HepG2 (cell line): ENCODE measurements around the gene IGSF8.

Source experiments
- CTCF ChIP-seq: sonication (generic); formaldehyde crosslinking; IDR thresholded peaks from 2 replicates; pipeline ENCODE4 v1.5.0; 2020; ENCODE audit warnings: mild to moderate bottlenecking, missing genetic modification reagents, moderate library complexity
- EP300 ChIP-seq, 3 experiments: sonication (generic) in 1 of 3; formaldehyde crosslinking in 1 of 3; IDR thresholded peaks; 2 replicates each; pipeline versions ENCODE4 v1.5.1 to v1.6.1; 2011 to 2020; ENCODE audit warnings: low read depth in 2 of 3, low read length in 2 of 3, borderline replicate concordance in 1 of 3, improper control_type of control experiment in 1 of 3, mild to moderate bottlenecking in 1 of 3, missing genetic modification reagents in 1 of 3, moderate library complexity in 1 of 3
- KDM5A ChIP-seq: fragments of 200-600 bp; sonication (generic); IDR thresholded peaks from 2 replicates; pipeline ENCODE4 v1.7.0; 2018; ENCODE audit warnings: antibody characterized with exemption, mild to moderate bottlenecking, low read length, borderline replicate concordance

DNA sequence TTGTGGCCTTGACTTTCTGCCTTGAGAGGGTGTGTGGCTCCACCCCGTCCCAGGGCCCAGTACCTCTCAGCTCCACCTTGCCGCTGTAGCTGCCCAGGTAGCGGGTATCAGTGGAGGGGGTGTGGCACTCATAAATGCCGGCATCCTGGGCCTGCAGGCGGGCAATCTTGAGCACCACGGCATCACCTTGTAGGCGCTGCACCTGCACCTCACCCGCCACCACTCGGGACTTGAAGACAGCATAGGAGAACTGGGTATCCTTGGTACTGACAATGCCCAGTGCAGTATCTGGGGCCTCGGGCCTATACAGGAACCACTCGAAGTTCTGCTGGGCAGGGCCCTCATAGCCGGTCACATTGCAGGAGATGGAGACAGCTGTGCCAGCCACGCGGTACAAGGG, 3.6 kb downstream of the IGSF8 start:
- TF ChIP-seq EP300 (IDR thresholded peaks at IDR 0.05; ENCODE audit: low read depth in 2 of 2, low read length in 2 of 2), result no peak
- no peak for TF ChIP-seq EP300 (CRISPR knock-in tag; IDR thresholded peaks at IDR 0.05; ENCODE audit: borderline replicate concordance)
- no peak for TF ChIP-seq CTCF (CRISPR knock-in tag)
- TF ChIP-seq KDM5A, result no peak
